Measurements from ENCODE around the gene CPSF4.
A peak's percentile ranks its signal among the peaks of the same experiment; 100 is the strongest.

CPSF4 gene

GRCh38 chr7:99433158-99433557, 5.6 kb upstream of the CPSF4 start:
- Histone ChIP-seq H3K4me1 (ENCODE audit: control insufficient read depth, insufficient read depth, low read length) (peaks cover 5% of the 10 kb centered on the region), H3K27ac (ENCODE audit: extremely low read depth, low read depth, low read length) (no peak overlapping the region), H3K4me3 (ENCODE audit: low read depth, low read length) (no peak overlapping the region), H3K36me3 (ENCODE audit: control insufficient read depth in 2 of 2, insufficient read depth in 1 of 2, low read length in 2 of 2) (peaks cover 42 to 68% of the 10 kb centered on the region in 2 experiments), H3K9me3 (ENCODE audit: control insufficient read depth, insufficient read depth, low read depth, low read length) (no peaks in the 10 kb centered on the region)
- CTCF ChIA-PET = interaction anchor here (1.0 kb wide), 1 partner anchor 65 kb away, joined by 3 read pairs; no protein-coding TSS in a partner anchor
- TF ChIP-seq ZNF354C (tag by site-specific recombination; IDR thresholded peaks at IDR 0.05; ENCODE audit: borderline replicate concordance, low read depth) (no peak), ZNF324 (tag by site-specific recombination; IDR thresholded peaks at IDR 0.05) (no peak), HOXA7 (CRISPR knock-in tag; IDR thresholded peaks at IDR 0.05; ENCODE audit: borderline replicate concordance) (no peak), HOXD13 (CRISPR knock-in tag; IDR thresholded peaks at IDR 0.05; ENCODE audit: borderline replicate concordance) (no peak), ZNF19 (tag by site-specific recombination; IDR thresholded peaks at IDR 0.05; ENCODE audit: low read depth) (no peak), GLIS2 (tag by site-specific recombination; IDR thresholded peaks at IDR 0.05) (no peak), RBAK (tag by site-specific recombination; IDR thresholded peaks at IDR 0.05) (no peak), ZNF530 (tag by site-specific recombination; IDR thresholded peaks at IDR 0.05; ENCODE audit: low read depth) (no peak), ZNF18 (tag by site-specific recombination; IDR thresholded peaks at IDR 0.05) (no peak), WT1 (tag by site-specific recombination; IDR thresholded peaks at IDR 0.05) (no peak), KLF1 (tag by site-specific recombination; IDR thresholded peaks at IDR 0.05) (no peak), KLF9 (tag by site-specific recombination; IDR thresholded peaks at IDR 0.05; ENCODE audit: low read depth) (no peak), SP2 (tag by site-specific recombination; IDR thresholded peaks at IDR 0.05) (no peak), BCL6B (tag by site-specific recombination; IDR thresholded peaks at IDR 0.05) (no peak), ZSCAN23 (tag by site-specific recombination; IDR thresholded peaks at IDR 0.05) (no peak), ZNF24 (tag by site-specific recombination; IDR thresholded peaks at IDR 0.05) (no peak)
- POLR2A ChIA-PET = no interaction called here

GRCh38 chr7:99437946-99438572, 684 bp upstream of the CPSF4 start:
- POLR2A ChIA-PET = interaction anchor here (0.6 to 2.4 kb wide), 12 partner anchors 8 to 179 kb away, joined by 3 to 20 read pairs (median 5); partner anchors contain the start of genes BUD31, PDAP1, ZKSCAN5 and ZNF394
- Histone ChIP-seq H3K9me3 (ENCODE audit: control insufficient read depth, insufficient read depth, low read depth, low read length) (no peaks in the 10 kb centered on the region), H3K4me3 (ENCODE audit: low read depth, low read length) (peak overlapping the region; percentile 91), H3K36me3 (ENCODE audit: control insufficient read depth in 2 of 2, insufficient read depth in 1 of 2, low read length in 2 of 2) (peaks cover 41 to 44% of the 10 kb centered on the region in 2 experiments), H3K27ac (ENCODE audit: extremely low read depth, low read depth, low read length) (peak overlapping the region; percentile 91; the same call in 1 of the 2 replicates), H3K4me1 (ENCODE audit: control insufficient read depth, insufficient read depth, low read length) (peaks cover 9% of the 10 kb centered on the region)
- CTCF ChIA-PET = no interaction called here
- TF ChIP-seq KLF16 (tag by site-specific recombination; IDR thresholded peaks at IDR 0.05) = 0 out of 2 replicates have a peak, but pooled peaks have one; percentile 62
- peak; percentile 30; the same call in 1 of the 2 replicates for TF ChIP-seq ZBTB10 (tag by site-specific recombination; IDR thresholded peaks at IDR 0.05)
- TF ChIP-seq IKZF3 (tag by site-specific recombination; IDR thresholded peaks at IDR 0.05) = no peak
- TF ChIP-seq ZNF837 (tag by site-specific recombination; IDR thresholded peaks at IDR 0.05) = no peak
- 0 out of 2 replicates have a peak, but pooled peaks have one; percentile 42 for TF ChIP-seq ZFP69B (tag by site-specific recombination; IDR thresholded peaks at IDR 0.05)
- peak; percentile 91 for TF ChIP-seq ZNF121 (tag by site-specific recombination; IDR thresholded peaks at IDR 0.05)
- no peak for TF ChIP-seq ZNF354C (tag by site-specific recombination; IDR thresholded peaks at IDR 0.05; ENCODE audit: borderline replicate concordance, low read depth)
- no peak for TF ChIP-seq ZXDB (tag by site-specific recombination; IDR thresholded peaks at IDR 0.05)
- no peak for TF ChIP-seq ZNF639 (tag by site-specific recombination; IDR thresholded peaks at IDR 0.05)
- TF ChIP-seq GFI1B (tag by site-specific recombination; IDR thresholded peaks at IDR 0.05) = no peak
- 0 out of 2 replicates have a peak, but pooled peaks have one; percentile 7 for TF ChIP-seq ZNF600 (tag by site-specific recombination; IDR thresholded peaks at IDR 0.05)
- 0 out of 2 replicates have a peak, but pooled peaks have one; percentile 30 for TF ChIP-seq REPIN1 (tag by site-specific recombination; IDR thresholded peaks at IDR 0.05; ENCODE audit: low read depth)
- no peak for TF ChIP-seq ZFP3 (tag by site-specific recombination; IDR thresholded peaks at IDR 0.05; ENCODE audit: low read depth)
- 0 out of 2 replicates have a peak, but pooled peaks have one; percentile 35 for TF ChIP-seq ZNF2 (tag by site-specific recombination; IDR thresholded peaks at IDR 0.05)
- TF ChIP-seq ZNF24 (tag by site-specific recombination; IDR thresholded peaks at IDR 0.05) = 0 out of 2 replicates have a peak, but pooled peaks have one; percentile 16
